Progenitor cell of endocrine pancreas (in vitro differentiated cells): ENCODE results near the gene ACTMAP. TPM values are rescaled to one million over a fixed set of nuclear protein-coding genes. Genes with fewer than 3 reads are reported as not detected.

Experiments used
- DNase-seq: peaks from one replicate; pipeline ENCODE4 v3.0.0; 2021; ENCODE audit warnings: low spot score; ENCODE audit not compliant: unreplicated experiment
- H3K27ac Mint-ChIP-seq: 2 replicates; pipeline ENCODE4 v1.8.0; 2021; ENCODE audit warnings: mild to moderate bottlenecking, moderate library complexity, mixed read lengths
- H3K27me3 Mint-ChIP-seq: 2 replicates; pipeline ENCODE4 v1.8.0; 2021; ENCODE audit warnings: mixed read lengths
- H3K36me3 Mint-ChIP-seq: 2 replicates; pipeline ENCODE4 v1.8.0; 2022; ENCODE audit warnings: mixed read lengths; ENCODE audit not compliant: insufficient read depth
- H3K4me1 Mint-ChIP-seq: 2 replicates; pipeline ENCODE4 v1.8.0; 2021; ENCODE audit warnings: low read depth, mixed read lengths
- H3K4me3 Mint-ChIP-seq: 2 replicates; pipeline ENCODE4 v1.8.0; 2021; ENCODE audit warnings: low read depth, mild to moderate bottlenecking, moderate library complexity, mixed read lengths
- H3K9me3 Mint-ChIP-seq: 2 replicates; pipeline ENCODE4 v1.8.0; 2021; ENCODE audit warnings: low read depth, mixed read lengths
- total RNA-seq: library from RNA; stranded (reverse); gene quantifications from 2 replicates; pipeline ENCODE4 v1.2.1, GENCODE V29; 2021
- TF ChIP-seq, protein P1 (sequence below): fragments of 200-600 bp; sonication (generic); IDR thresholded peaks from one replicate; pipeline ENCODE4 v1.5.0; 2021; ENCODE audit warnings: antibody characterized with exemption, mild to moderate bottlenecking; ENCODE audit not compliant: unreplicated experiment

The ACTMAP gene
- total RNA-seq, 1 donor from 2014 or later: 22.5 TPM

- TF ChIP-seq, protein P1, sequence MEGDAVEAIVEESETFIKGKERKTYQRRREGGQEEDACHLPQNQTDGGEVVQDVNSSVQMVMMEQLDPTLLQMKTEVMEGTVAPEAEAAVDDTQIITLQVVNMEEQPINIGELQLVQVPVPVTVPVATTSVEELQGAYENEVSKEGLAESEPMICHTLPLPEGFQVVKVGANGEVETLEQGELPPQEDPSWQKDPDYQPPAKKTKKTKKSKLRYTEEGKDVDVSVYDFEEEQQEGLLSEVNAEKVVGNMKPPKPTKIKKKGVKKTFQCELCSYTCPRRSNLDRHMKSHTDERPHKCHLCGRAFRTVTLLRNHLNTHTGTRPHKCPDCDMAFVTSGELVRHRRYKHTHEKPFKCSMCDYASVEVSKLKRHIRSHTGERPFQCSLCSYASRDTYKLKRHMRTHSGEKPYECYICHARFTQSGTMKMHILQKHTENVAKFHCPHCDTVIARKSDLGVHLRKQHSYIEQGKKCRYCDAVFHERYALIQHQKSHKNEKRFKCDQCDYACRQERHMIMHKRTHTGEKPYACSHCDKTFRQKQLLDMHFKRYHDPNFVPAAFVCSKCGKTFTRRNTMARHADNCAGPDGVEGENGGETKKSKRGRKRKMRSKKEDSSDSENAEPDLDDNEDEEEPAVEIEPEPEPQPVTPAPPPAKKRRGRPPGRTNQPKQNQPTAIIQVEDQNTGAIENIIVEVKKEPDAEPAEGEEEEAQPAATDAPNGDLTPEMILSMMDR: no peak
- Mint-ChIP-seq H3K27ac (no peak overlapping the region), H3K4me1 (peaks cover 3% of the 10 kb centered on the region), H3K4me3 (no peak overlapping the region), H3K9me3 (no peaks in the 10 kb centered on the region), H3K27me3 (no peaks in the 10 kb centered on the region), H3K36me3 (peaks cover 20% of the 10 kb centered on the region)
- DNase-seq: no peak
These were observed 48.5 kb downstream of the ACTMAP start for GRCh38 chr19:40701758-40702157.

DNA sequence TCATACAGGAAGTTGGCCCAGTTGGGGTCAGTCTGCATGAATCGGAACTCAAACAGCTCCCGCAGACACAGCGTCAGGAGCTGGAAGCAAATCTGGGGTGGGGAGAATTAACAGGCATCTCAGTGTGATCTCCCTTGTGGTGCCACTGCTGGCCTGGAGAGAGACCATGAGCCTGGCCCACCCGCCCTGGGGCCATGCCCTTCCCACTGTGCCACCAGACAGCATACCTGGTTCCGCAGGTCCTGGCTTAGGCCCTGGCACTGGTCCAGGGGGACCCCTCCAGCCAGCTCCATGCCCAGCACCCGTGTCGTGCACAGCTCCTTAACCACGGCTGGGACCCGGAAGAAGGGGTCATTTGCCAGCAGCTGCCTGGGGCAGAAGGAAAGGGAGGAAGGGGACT is 50.2 kb downstream of the ACTMAP start:
- H3K9me3 Mint-ChIP-seq: no peaks in the 10 kb centered on the region
- H3K36me3 Mint-ChIP-seq: peaks cover 22% of the 10 kb centered on the region
- H3K4me1 Mint-ChIP-seq: peaks cover 3% of the 10 kb centered on the region
- TF ChIP-seq, protein P1: no peak
- H3K27ac Mint-ChIP-seq: no peak overlapping the region
- H3K27me3 Mint-ChIP-seq: no peaks in the 10 kb centered on the region
- no peak overlapping the region for H3K4me3 Mint-ChIP-seq
- no peak for DNase-seq

DNA sequence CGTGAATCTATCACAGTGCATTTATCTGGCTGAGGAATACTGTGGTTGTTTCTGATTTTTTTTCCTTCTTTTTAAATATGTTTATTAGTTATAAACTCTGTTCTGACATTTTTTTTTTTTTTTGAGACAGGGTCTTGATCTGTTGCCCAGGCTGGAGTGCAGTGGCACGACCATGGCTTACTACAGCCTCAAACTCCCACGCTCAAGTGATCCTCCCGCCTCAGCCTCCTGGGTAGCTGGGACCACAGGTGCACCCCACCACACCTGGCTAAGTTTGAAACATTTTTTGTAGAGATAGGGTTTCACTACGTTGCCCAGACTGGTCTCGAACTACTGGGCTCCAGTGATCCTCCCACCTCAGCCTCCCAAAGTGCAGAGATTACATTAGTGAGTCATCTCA is 53.3 kb downstream of the ACTMAP start:
- Mint-ChIP-seq H3K27me3 (no peaks in the 10 kb centered on the region), H3K4me3 (no peak overlapping the region), H3K4me1 (no peaks in the 10 kb centered on the region), H3K27ac (no peak overlapping the region), H3K36me3 (peaks cover 15% of the 10 kb centered on the region), H3K9me3 (no peaks in the 10 kb centered on the region)
- TF ChIP-seq, protein P1: no peak
- DNase-seq: no peak

DNA sequence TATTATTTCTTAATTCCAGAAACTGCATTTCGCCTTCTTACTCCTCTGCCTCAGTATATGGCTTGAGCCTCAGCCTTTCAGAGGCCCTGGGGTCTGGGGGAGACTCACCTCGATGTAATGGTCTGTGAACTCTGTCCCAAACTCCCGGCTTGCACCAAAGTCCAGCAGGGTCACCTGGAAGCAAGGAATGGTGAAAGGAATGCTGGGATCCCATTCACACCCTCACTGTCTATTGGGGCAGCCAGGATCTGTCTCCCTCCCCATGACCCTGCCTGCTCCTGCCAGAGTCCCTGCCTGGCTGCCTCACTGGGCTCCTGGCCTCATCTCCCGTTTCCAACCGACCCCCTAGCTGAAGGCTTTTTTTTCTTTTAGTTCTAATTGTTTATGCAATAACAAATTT is 54.4 kb downstream of the ACTMAP start:
- Mint-ChIP-seq H3K27ac (no peak overlapping the region), H3K27me3 (no peaks in the 10 kb centered on the region), H3K4me1 (no peaks in the 10 kb centered on the region), H3K36me3 (peaks cover 11% of the 10 kb centered on the region), H3K9me3 (no peaks in the 10 kb centered on the region), H3K4me3 (no peak overlapping the region)
- TF ChIP-seq, protein P1: no peak
- no peak for DNase-seq

DNA sequence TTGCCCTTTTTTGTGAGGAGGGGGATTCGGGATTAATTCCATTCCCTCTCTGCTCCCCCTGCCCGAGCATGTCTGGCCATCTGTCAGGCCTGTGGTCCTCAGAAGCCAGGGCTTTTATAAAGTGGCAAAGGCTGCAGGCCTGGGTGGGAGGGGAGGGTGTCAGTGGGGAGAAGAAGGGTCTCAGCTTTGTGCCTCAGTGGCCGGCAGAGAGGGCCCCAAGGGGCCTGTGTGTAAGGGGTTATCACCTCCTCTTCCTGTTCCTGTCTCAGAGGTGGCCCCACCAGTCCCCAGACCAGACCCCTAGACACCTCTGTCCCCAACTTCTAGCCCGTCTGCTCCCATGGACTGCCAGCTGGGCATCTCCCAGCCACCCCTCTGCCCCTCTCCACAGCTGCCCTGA is 56.4 kb downstream of the ACTMAP start:
- H3K27me3 Mint-ChIP-seq: no peaks in the 10 kb centered on the region
- H3K9me3 Mint-ChIP-seq: no peaks in the 10 kb centered on the region
- no peak for DNase-seq
- no peak overlapping the region for H3K27ac Mint-ChIP-seq
- H3K4me1 Mint-ChIP-seq: no peaks in the 10 kb centered on the region
- H3K4me3 Mint-ChIP-seq: no peak overlapping the region
- TF ChIP-seq, protein P1: no peak
- peaks cover 11% of the 10 kb centered on the region for H3K36me3 Mint-ChIP-seq
